ENCODE data around the gene ZMIZ1. TPM values are rescaled to one million over a fixed set of nuclear protein-coding genes. Genes with fewer than 3 reads are reported as not detected.

The ZMIZ1 gene
- total RNA-seq, 4 donors from 2014 or later, result 65.5 to 88.2 (median 69.3) TPM

DNA sequence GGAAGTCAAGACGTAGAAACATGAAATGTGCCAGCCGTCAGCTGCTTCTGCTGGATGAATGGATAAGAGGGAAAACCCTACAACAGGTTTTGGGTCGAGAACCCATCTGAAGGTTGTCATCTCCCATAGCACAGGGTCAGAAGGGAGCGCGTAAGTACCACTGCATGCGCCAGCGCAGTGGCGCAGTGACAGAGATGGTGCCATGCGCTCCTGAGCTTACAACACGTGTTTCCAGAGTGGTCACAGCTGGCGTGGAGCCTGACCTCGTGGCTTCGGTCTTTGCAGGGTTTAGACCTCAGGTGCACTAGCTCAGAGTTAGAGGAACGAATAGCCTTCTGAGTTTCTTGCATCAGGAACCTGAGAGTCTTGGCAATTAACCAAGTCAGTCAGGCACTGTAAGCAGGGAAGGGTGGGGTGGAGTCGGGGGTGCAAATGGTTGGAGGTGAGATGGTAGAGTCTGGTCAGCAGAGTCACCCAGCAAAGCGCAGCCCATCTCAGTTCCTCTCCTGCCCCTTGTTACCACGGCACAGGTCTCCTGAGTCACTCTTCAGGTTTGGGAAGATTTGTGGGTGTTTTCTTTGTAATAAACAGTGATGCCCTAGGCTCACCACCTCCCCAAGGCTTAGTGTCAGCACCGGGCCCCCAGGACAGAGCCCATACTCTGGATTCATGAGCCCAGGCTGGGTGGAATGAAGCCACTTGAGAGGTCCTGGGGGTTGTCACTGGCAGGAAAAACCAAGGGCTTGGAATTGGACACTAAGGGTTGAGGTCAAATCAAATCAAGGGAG, 194.4 kb downstream of the ZMIZ1 start:
- DNase-seq (ENCODE audit: low spot score in 2 of 2), result no peak
- Histone ChIP-seq H3K36me3 (peaks cover 0 to 10% (median 0%) of the 10 kb centered on the region in 3 donors), H3K4me3 (no peak overlapping the region), H3K4me1 (peaks cover 0 to 98% (median 56%) of the 10 kb centered on the region in 4 donors), H3K27me3 (no peaks in the 10 kb centered on the region), H3K27ac (peak overlapping the region in 1 of 4 donors; percentile 8), H3K9me3 (no peaks in the 10 kb centered on the region)
- WGBS, 2 donors, result 89% methylated on average over 18 of the region's 18 CpGs
- TF ChIP-seq EP300 (IDR thresholded peaks at IDR 0.05) (no peak), POLR2A (IDR thresholded peaks at IDR 0.05) (no peak)
- TF ChIP-seq, protein P1, sequence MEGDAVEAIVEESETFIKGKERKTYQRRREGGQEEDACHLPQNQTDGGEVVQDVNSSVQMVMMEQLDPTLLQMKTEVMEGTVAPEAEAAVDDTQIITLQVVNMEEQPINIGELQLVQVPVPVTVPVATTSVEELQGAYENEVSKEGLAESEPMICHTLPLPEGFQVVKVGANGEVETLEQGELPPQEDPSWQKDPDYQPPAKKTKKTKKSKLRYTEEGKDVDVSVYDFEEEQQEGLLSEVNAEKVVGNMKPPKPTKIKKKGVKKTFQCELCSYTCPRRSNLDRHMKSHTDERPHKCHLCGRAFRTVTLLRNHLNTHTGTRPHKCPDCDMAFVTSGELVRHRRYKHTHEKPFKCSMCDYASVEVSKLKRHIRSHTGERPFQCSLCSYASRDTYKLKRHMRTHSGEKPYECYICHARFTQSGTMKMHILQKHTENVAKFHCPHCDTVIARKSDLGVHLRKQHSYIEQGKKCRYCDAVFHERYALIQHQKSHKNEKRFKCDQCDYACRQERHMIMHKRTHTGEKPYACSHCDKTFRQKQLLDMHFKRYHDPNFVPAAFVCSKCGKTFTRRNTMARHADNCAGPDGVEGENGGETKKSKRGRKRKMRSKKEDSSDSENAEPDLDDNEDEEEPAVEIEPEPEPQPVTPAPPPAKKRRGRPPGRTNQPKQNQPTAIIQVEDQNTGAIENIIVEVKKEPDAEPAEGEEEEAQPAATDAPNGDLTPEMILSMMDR (IDR thresholded peaks at IDR 0.05), result no peak

DNA sequence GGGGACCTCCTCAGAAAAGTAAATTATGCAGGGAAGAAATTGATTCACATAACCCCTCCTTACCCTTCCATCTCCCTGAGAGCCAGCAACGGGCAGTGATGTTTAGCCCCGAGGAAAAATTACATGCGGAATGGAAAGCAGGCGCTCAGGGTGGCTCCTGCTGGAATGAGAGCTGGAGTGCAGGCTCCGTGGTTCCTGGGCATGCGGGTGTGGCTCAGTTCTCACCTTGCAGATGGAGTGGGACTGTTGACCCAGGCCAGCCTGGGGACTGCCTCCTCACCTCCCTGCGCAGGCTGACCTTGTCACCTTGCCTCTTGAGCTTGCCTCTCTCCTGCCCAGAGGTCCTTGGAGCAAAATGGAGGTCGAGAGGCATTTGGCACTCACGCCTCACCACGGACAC, 195.2 kb downstream of the ZMIZ1 start:
- Histone ChIP-seq H3K27ac (peak overlapping the region in 1 of 4 donors; percentile 8), H3K36me3 (peaks cover 0 to 9% (median 0%) of the 10 kb centered on the region in 3 donors), H3K9me3 (no peaks in the 10 kb centered on the region), H3K27me3 (no peaks in the 10 kb centered on the region), H3K4me1 (peaks cover 0 to 98% (median 60%) of the 10 kb centered on the region in 4 donors), H3K4me3 (no peak overlapping the region)
- TF ChIP-seq, protein P1 (IDR thresholded peaks at IDR 0.05), result no peak
- TF ChIP-seq POLR2A (IDR thresholded peaks at IDR 0.05), result no peak
- no peak for TF ChIP-seq EP300 (IDR thresholded peaks at IDR 0.05)
- DNase-seq (ENCODE audit: low spot score in 2 of 2), result no peak
- 77 to 81% methylated on average over 9 to 10 of the region's 10 CpGs for WGBS, 2 donors

DNA sequence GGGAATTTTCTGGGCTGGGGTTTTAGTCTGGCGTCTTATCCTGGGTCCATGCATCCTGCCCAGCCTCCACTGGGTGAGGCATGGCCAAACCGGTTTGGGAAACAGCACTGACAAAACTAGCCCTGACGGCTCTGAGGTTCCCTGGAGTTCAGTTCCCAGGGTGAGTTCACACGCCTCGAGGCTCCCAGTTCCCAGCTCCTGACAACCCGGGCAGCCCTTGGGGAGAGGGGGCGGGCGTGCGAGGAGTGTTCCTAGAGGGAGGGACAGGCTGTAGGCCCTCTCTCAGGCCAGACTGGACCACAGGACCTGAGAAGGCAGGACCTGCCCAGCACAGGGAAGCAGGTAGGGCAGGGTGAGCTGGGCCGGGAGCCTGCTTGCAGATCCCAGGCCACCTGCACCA, 196.2 kb downstream of the ZMIZ1 start:
- 57 to 62% methylated on average over 9 to 10 of the region's 10 CpGs for WGBS, 2 donors
- Histone ChIP-seq H3K36me3 (peaks cover 0 to 12% (median 0%) of the 10 kb centered on the region in 3 donors), H3K4me3 (no peak overlapping the region), H3K4me1 (peaks cover 0 to 99% (median 65%) of the 10 kb centered on the region in 4 donors), H3K27ac (peak overlapping the region in 2 of 4 donors; percentile 33 to 92), H3K9me3 (no peaks in the 10 kb centered on the region), H3K27me3 (no peaks in the 10 kb centered on the region)
- DNase-seq (ENCODE audit: low spot score in 2 of 2), result no peak
- TF ChIP-seq, protein P1 (IDR thresholded peaks at IDR 0.05), result no peak
- no peak for TF ChIP-seq POLR2A (IDR thresholded peaks at IDR 0.05)
- no peak for TF ChIP-seq EP300 (IDR thresholded peaks at IDR 0.05)

DNA sequence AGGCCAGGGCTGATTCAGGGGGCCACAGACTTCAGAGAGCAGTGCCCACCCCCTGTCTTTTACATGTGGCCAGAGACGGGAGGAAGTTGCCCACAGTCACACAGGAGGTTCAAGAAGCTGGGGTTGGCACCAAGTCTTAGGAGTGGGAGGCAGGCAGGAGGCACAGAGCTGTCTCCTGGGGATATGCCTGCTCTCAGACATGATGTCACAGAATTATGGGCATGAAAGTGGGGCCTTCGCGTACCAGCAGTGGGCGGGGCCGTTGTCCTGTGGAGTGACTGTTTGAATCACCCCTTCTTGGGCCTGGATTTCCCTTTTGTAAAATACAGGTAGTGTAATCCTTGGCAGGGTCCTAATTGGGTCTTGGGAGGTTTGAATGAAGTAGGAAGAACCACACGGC, 197.3 kb downstream of the ZMIZ1 start:
- H3K27me3 ChIP-seq, result no peaks in the 10 kb centered on the region
- no peak for DNase-seq (ENCODE audit: low spot score in 2 of 2)
- H3K4me3 ChIP-seq, result no peak overlapping the region
- WGBS, 2 donors, result 54 to 58% methylated on average over 6 of the region's 6 CpGs
- peaks cover 0 to 100% (median 57%) of the 10 kb centered on the region in 4 donors for H3K4me1 ChIP-seq
- TF ChIP-seq EP300 (IDR thresholded peaks at IDR 0.05) (no peak), POLR2A (IDR thresholded peaks at IDR 0.05) (no peak)
- TF ChIP-seq, protein P1 (IDR thresholded peaks at IDR 0.05), result no peak
- no peaks in the 10 kb centered on the region for H3K9me3 ChIP-seq
- peaks cover 0 to 14% (median 0%) of the 10 kb centered on the region in 3 donors for H3K36me3 ChIP-seq
- peak overlapping the region in 3 of 4 donors; percentile 77 to 92 (median 84) for H3K27ac ChIP-seq
